Measurements from ENCODE around the gene UNC50.

The UNC50 gene

DNA sequence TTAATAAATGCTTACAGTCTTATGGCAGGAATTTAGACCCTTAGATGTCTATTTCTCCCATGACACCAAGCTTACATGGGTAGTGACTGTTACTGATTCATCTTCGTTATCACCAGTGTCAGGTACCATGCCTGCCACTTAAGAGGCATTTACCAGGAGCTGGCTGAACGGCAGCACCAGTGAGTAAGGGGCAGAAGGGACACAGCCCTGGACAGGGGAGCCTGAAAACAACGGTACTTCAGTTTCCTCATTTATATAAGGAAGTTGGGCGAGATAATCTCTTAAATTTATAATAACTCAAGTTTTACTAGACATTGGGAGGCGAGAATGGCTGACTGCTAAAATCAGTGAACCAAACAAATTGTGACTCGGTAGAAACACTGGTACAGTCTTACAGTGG, 1.3 kb upstream of the UNC50 start:
- H3K4me3 ChIP-seq (ENCODE audit: low read depth, low read length), result peak overlapping the region; percentile 85

DNA sequence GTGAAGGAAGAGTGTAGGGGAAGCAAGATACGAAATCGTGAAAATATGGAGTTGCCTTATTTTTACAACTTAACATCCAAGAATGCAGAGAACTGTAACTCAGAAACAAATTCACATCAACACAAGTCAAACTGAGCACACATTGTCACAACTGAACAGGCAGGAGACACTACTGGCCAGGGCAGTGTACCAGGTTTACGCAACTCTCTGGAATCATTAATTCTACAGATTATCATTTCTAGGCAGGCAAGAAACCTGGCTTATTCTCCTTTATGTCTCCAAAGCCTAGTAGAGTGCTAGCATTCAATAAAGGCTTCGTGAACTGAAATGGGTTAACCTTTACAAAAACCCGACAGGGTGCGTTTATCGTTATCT, 661 bp upstream of the UNC50 start:
- peak overlapping the region; percentile 85 for H3K4me3 ChIP-seq (ENCODE audit: low read depth, low read length)

DNA sequence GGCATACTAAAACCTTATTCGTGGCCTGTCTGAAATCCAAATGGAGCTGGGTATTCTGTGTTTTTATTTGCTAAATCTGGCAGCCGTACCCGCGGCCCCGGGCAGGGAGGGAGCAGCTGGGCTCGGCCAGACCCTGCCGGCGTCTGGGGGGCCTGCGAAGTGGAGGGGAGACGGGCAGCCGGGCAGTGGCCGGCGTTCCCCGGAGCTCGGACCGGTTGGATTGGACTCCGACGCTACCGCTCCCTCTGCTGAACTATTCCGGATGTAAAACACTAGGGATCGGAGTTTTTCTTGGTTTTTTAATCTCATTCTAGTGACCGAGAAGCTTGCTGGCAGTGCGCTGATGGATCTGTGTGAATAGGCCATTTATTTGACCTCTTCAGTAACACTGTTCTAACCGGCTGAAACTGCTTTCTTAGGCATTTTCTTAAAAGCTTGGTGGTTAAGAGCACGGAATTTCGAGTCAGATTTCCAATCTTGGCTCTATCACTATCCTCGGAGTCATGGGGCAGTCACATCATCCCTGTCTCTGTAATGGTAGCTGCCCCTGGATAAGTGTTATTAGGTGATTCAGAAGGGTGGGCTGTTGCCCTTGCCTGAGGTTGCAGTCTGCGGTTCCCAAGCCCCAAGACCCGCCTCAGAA, 694 bp downstream of the UNC50 start:
- H3K4me3 ChIP-seq (ENCODE audit: low read depth, low read length), result peak overlapping the region; percentile 85

DNA sequence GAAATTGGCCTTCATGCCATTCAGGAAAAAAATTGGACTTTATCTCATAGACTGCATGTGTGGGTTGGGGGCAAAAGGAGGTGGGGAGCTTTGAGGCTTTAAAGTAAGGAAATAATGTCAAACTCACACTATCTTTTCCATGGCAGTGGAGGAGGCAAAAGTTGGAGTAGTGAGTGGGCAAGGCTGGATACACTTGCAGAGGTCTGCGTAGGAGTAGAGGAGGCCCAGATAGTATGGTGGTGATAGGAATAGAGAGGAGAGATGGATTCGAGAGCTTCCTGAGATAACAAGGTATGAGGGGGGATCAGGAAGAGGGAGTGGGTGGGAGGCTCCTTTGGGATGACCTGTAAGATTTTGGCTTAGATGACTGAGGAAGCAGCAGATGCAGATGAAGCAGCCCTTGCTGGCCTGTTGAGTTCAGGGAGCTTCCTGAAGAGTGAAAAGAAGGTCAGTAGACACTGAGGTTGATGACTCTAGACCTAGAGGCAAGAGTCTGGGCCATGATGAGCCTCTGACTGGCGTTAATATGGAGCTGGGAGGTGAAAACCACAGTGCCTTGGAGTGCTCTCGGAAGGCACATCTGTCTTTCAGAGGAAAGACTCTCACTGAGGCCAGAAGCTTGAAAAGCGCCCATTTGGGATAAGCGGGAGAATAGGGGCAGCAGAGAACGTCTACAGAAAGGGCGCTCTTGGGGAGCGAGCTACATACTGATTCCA, 5.8 kb downstream of the UNC50 start:
- H3K4me3 ChIP-seq (ENCODE audit: low read depth, low read length), result no peak overlapping the region

DNA sequence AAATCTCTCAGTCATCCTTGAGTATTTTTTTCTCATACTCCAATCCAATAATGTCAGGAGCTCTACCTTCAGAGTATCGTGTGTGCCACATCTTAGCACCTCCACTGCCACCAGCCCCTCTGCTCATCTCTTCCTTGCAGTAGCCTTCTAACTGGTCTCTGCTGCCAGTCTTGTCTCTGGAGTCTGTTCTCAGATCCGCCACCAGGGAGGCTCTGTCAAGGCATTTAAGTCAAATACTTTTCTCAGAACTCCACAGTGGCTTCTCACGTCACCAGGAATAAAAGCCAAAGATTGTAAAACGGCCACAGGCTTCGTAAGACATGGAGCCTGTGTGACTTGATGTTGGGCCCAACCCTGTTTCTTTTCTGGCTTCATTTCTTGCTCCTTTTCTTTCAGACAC, 7.1 kb downstream of the UNC50 start:
- H3K4me3 ChIP-seq (ENCODE audit: low read depth, low read length), result no peak overlapping the region

DNA sequence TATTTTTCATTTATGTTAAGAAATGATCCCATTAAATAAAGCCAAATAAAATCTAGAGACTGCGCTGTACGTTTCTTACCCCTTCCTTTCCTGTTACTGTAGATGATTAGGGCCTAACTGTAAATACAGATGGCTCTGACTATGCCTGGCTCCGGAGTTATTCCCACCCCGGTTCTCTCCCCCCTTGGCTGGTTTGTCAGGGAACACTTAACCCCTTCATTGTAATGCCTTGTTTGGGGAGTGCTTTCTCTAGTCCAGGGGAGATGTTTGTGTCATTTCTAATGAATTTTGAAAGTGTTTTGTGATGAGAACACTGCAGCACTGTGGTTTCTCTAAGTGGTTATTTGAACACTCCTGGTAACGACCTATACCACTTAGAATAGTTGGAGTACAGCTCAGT, 8.8 kb downstream of the UNC50 start:
- H3K4me3 ChIP-seq (ENCODE audit: low read depth, low read length), result no peak overlapping the region

DNA sequence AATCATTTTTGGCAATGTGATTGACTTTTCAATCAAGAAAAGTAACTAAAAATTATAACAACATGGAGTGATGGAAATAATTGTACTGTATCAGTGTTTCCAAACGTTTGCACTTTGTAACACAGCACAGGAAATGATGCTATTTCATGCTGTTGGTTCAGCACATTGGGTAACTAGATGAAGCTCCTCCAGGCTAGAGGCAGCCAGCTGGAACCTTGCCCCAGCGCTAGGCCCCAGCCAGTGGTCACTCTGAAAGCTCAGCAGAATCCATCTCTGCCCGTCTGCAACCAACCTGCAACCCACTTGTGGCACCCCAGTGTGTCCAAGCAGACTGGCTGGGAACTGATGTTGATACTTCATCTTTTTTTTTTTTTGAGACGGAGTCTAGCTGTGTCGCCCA, 15.3 kb downstream of the UNC50 start:
- no peak overlapping the region for H3K4me3 ChIP-seq (ENCODE audit: low read depth, low read length)

DNA sequence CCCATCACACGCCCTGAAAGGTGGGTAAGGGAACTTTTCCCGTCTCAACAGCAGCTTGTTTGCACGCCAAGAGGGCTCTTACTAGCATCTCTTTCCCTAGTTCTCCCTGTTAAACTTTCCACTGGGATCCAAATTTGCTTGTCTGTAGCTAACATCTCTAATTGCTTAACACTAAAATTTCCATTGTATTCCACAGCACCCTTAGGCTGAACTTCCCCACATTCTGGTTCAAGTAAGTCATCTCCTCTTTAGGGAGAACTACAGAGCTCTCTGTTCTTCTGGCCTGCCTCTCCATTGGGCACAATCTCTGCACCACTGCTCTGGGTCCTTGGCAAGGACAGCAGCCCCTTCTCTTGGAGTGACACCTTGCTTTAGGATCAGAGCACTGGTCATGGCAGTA, 24.0 kb downstream of the UNC50 start:
- H3K4me3 ChIP-seq (ENCODE audit: low read depth, low read length), result no peak overlapping the region

DNA sequence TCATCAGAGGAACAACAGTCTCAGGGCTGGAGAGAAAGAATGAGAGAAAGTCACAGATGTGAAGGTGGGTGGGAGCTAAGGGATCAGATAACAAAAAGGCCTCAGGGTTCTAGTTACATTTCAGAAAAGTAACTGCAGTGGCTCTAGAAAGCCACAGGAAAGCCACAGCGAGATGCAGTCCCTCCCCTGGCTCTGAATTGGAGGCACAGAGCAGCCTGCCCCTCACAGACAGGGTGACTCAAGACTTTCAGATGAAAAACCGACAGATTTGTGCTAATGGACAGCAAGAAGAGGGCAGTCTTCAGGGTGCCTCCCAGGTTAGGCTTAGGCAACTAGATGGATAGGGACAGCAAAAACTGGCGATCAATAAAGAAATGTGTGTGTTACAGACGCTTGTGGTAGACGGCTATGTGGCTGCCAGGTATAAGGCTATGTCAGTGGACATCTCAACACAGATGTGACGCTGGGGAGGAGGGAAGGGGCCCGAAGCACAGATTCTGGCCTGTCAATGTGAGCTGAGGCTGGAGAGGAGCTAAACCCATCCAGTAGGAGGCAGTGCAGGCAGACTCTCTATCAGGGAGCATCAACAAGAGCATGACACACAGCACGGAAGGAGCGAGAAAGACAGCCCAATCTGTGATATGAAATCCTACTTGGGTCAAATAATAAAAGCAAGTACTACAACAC, 26.2 kb downstream of the UNC50 start:
- H3K4me3 ChIP-seq (ENCODE audit: low read depth, low read length), result no peak overlapping the region

DNA sequence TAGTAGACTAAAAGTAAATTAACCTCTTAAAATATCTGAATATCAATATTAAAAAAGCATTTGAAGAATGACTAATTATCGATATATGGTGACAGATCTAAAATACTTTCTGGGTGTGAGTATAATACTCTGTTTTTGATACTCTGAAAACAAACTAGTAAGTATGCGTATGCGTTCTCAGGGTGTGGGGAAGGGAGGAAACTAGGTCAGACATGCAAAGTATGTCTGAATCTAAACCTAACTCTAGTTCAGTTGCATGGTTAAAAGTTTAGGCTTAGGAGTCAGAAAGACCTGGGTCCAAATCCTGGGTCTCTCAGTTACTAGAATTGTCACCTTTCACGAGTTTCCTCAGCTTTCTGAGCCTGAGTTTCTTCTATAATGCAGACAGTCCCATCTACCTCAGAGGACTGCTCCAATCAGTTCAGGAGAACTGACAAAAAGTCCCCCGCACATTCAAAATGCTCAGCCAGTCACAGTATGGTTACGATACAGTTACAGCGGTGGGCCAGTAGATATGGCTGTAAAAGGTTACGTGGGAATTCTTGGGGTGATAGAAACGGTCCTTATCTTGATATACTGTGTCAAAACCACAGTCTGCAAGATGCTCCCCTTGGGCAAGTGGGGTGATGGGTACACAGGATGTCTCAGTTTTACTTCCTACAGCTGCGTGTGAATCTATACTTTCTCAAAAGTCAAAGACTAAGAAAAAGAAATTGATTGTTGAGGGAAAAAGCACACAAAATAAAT, 29.2 kb downstream of the UNC50 start:
- H3K4me3 ChIP-seq (ENCODE audit: low read depth, low read length), result no peak overlapping the region

DNA sequence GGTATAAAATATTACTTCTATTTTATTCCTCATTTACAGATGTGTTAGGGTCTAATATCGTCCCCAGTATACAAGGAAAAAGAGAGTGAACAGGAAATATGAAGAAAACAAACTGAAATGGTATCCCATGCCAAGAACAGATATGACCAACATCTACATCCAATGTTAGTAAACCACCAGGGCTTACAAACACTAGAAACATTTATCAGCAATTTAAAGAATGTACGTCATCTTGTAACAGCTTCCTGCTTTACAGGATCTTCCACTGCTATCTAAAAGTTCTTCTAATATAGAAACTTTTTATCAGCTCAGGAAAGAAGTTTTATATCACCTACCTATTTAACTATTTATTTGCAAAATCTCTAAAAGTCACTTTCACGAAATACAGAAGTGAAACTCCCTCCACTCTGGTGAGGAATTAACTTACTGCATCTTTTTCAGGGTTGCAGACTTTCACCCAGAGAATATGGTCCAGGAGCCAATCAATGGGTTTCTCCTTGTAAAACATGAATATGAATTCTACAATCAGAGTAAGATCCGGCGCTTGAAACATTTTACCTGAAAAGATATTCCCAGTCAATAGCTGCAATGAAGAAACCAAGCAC, 35.2 kb downstream of the UNC50 start:
- H3K4me3 ChIP-seq (ENCODE audit: low read depth, low read length), result no peak overlapping the region

DNA sequence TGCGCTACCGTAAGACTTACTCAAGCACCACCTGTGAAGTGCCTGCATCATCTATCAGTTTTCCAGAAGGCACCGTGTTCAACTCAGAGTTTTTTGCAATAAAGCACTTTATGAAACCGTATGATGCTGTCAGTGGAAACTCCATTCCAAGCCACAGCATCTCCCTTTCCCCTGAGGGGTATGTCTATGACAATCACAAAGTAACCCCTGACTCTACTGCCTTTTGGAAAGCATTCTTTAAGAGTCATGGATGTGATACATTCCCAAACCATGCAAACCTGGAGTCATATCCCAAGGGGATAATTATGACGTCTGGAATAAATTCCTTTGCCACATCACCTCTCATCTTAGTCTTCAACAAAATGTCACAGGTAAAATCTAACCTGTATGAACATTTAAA, 39.2 kb downstream of the UNC50 start:
- H3K4me3 ChIP-seq (ENCODE audit: low read depth, low read length), result no peak overlapping the region

DNA sequence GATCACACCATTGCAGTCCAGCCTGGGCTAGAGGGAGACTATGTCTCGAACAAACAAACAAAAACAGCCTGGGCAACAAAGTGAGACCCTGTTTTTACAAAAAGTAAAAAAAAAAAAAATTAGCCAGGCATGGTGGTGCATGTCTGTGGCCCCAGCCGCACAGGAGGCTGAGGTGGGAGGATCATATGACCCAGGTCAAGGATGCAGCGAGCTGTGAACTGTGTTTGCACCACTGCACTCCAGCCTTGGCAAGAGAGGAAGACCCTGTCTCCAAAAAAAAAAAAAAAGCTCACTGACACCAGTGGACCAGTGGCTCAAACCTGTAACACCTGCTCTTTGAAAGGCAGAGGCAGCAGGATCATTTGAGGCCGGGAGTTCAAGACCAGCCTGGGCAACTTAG, 40.1 kb downstream of the UNC50 start:
- no peak overlapping the region for H3K4me3 ChIP-seq (ENCODE audit: low read depth, low read length)

DNA sequence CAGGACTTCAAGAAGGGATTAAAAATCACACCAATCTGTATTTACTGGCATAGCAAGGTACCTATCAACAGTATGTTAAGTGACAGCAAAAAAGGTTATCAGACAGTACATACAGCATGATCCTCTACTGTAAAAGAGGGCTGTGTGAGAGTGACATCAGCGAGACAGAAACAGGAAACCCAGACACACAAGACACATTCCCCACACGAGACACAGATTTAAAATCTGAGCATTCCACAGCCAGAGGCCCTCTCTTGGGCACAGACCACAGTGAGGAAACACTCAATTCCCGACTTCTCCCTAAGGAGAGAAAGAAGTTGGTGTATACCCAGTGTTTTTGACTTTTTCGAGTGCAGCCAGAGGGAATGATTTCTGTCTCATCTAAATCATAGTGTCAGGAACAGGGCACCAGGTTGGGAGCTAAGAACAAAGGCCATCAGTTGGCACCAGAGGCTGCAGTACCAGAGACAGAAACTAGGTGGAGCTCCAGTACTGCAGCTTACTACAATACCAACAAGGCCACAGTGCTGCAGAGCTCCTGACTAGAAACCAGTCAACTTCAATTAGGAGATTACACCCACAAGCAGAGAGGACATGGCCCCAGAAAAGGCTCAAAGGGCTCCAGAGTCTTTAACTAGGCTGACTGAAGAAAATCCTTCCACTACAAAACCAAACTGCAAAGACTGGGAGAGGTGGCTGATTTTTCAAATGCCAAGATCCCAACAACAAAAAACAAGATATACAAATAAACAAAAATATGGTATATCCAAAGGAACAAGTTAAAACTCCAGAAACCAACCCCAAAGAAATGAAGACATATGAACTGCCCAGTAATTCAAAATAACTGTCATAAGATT, 41.0 kb downstream of the UNC50 start:
- no peak overlapping the region for H3K4me3 ChIP-seq (ENCODE audit: low read depth, low read length)

DNA sequence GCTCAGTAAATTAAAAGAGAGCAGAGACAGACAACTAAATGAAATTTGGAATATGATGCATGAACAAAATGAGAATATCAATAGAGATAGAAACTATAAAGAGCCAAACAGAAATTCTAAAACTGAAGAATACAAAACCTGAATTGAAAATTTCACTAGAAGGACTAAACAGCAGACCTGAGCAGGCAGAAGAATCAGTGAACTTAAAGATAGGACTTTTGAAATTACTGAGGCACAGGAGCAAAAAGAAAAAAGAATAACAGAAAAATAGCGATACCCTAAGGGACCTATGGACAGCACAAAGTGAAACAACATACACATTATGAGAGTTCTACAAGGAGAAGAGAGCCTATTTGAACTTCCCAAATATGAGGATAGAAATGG, 41.6 kb downstream of the UNC50 start:
- H3K4me3 ChIP-seq (ENCODE audit: low read depth, low read length), result no peak overlapping the region

DNA sequence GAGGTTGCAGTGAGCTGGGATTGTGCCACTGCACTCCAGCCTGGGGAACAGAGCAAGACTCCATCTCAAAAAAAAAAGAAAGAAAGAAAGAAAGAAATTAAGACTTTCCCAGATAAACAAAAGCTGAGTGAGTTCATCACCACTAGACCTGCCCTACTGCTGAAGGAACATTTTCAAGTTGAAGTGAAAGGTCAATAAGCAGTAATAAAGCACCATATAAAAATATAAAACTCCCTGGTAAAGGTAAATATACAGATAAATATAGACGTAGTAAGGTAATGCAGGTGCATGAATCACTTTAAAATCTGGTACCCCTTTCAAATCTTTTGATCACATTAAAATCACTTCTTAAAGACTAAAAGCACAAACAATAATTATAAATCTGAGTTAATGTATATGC, 42.6 kb downstream of the UNC50 start:
- H3K4me3 ChIP-seq (ENCODE audit: low read depth, low read length), result no peak overlapping the region

DNA sequence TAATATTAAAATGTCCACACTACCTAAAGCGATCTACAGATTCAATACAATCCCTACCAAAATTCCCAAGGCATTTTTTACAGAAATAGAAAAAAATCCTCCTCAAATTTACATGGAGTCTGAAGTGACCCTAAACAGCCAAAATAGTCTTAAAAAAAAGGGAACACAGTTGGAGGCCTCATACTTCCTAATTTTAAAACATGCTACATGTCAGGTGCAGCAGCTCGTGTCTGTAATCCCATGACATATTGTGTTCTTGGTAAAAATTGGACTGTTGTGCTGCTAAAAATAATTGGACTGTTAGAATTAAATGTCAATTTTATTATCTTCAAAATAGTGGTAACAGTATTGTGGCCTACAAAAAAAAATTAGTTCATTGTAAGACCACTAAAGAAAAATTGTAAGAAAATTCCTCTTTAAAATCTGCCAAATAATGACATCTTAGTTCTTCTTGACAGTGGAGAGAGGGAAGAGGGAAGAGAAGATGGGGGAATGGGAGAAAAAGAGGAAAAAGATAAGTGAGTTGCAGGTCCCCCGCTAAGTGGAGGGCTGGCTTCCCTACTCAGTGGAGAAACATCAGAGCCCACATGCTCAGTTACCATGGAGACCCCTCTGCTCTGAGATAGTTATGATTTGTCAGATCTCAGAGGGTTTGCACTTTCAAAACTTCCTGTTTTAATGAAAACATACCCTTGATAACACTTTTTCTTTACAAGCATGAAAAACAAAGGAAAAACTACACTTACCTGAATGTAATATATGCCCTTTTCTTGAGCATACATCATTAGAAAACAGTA, 46.5 kb downstream of the UNC50 start:
- H3K4me3 ChIP-seq (ENCODE audit: low read depth, low read length), result no peak overlapping the region

DNA sequence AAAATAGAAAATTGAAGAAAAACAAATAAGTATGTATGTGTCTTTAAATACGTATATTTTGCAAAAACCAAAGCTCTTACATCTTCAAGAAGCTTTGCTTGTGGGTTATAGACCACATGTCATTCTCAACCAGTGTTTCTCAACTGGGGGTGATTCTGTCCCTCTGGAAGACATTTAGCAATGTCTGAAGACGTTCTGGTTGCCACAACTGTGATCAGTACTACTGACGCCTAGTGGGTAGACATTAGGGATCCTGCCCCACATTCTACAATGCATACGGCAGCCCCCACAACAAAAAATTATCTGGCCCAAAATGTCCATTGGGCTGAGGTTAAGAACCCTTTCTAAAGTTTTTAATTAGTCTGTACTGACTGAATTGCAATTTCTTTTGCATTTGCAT, 48.4 kb downstream of the UNC50 start:
- no peak overlapping the region for H3K4me3 ChIP-seq (ENCODE audit: low read depth, low read length)

DNA sequence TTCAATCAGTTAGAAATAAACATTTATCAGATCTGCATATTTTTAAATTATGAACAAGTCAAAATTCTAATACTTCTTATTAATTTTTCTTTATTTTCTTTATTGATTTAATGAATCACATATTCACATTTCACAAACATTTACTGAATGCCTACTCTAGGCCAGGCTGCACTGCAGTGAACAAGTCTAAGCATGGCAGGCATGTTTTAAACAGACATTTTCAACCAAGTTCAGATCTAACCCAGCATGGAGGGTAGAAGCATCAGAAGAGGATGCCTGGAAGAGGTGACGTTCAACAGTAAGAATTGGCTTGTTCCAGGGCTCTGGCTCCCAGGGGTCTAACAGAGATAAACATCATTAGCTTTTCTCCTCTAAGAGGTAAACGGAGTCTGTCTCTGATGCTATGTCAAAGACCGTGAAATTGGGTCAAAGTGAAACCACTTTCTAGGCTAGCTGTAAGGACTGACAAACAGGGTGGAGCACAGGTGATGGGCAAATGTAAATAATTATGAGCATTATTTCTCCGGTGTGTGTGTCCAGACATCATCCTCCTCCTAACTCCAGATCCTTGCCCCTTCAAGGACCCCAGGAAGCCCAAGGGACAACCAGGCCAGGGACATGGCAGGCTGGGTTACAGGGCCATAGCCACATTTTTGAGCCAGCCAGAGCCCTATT, 50.6 kb downstream of the UNC50 start:
- H3K4me3 ChIP-seq (ENCODE audit: low read depth, low read length), result no peak overlapping the region

Data from iPS-11a (cell line).